ENCODE results near the gene TBC1D9. TPM values are rescaled to one million over a fixed set of nuclear protein-coding genes. Genes with fewer than 3 reads are reported as not detected.

TBC1D9 gene
- total RNA-seq, 1 experiment from 2014 or later = 9.5 TPM

GRCh38 chr4:140740906-140741670 lies 15.1 kb downstream of the TBC1D9 start:
- BruUV-seq (replicated peaks) = no TSS peak
- Histone ChIP-seq H3K9ac (ENCODE audit: low read length) (no peak overlapping the region), H3K9me3 (ENCODE audit: control insufficient read depth in 1 of 2, insufficient read depth in 1 of 2, low read depth in 1 of 2, low read length in 2 of 2) (no peaks in the 10 kb centered on the region), H4K20me1 (ENCODE audit: insufficient read depth) (no peaks in the 10 kb centered on the region), H3K27ac (ENCODE audit: low read depth, low read length) (no peak overlapping the region), H3K4me1 (ENCODE audit: control insufficient read depth in 1 of 2, insufficient read depth in 2 of 2, low read length in 2 of 2) (peaks cover 4 to 9% of the 10 kb centered on the region in 2 experiments; a peak in 3 of 4 replicates), H3K4me3 (replicated peaks in 1 of 2; ENCODE audit: low read depth in 1 of 2, low read length in 2 of 2) (no peak overlapping the region), H3K79me2 (ENCODE audit: insufficient read depth, low read length) (no peaks in the 10 kb centered on the region), H2AFZ (ENCODE audit: low read depth, low read length, poor library complexity, severe bottlenecking) (no peak overlapping the region), H3K27me3 (ENCODE audit: insufficient read depth, low read length) (no peaks in the 10 kb centered on the region), H3K9me2 (ENCODE audit: insufficient read depth) (no peaks in the 10 kb centered on the region), H3K36me3 (ENCODE audit: control insufficient read depth in 1 of 2, insufficient read depth in 2 of 2, low read length in 2 of 2) (no peaks in the 10 kb centered on the region), H3K4me2 (ENCODE audit: low read length) (no peak overlapping the region)
- intact Hi-C loops (cut with micrococcal nuclease) = no loop called here
- RAD21 ChIA-PET (ENCODE audit: low non-redundant PET in 1 of 2, low total read pairs in 2 of 2, uncharacterized antibody in 2 of 2, unreplicated experiment in 2 of 2) = no interaction called here
- no peak for DNase-seq (ENCODE audit: low read depth, low spot score)
- CTCF ChIA-PET = no interaction called here
- POLR2A ChIA-PET = no interaction called here
- ATAC-seq = no peak
- no peak for TF ChIP-seq CTCF (IDR thresholded peaks at IDR 0.05 in 2 of 3, conservative IDR thresholded peaks at IDR 0.05 in 1 of 3; ENCODE audit: borderline replicate concordance in 1 of 3, insufficient read depth in 1 of 3, low read depth in 2 of 3, low read length in 2 of 3)
- no peak for TF ChIP-seq CBX3 (IDR thresholded peaks at IDR 0.05; ENCODE audit: low read depth)
- no peak for TF ChIP-seq EZH2phosphoT487 (IDR thresholded peaks at IDR 0.05; ENCODE audit: borderline replicate concordance)
- no peak for TF ChIP-seq POLR2AphosphoS5 (IDR thresholded peaks at IDR 0.05; ENCODE audit: low read depth, low read length)
- TF ChIP-seq POLR2A (IDR thresholded peaks at IDR 0.05; ENCODE audit: borderline replicate concordance, extremely low read depth, insufficient read depth, insufficient read length) = no peak
- TF ChIP-seq SP1 (IDR thresholded peaks at IDR 0.05; ENCODE audit: low read depth) = no peak
- TF ChIP-seq CEBPB (IDR thresholded peaks at IDR 0.05; ENCODE audit: low read depth) = no peak
- no peak for TF ChIP-seq ZBTB33 (IDR thresholded peaks at IDR 0.05; ENCODE audit: extremely low read depth, insufficient replicate concordance, low read length)
- no peak for TF ChIP-seq SRF (IDR thresholded peaks at IDR 0.05; ENCODE audit: low read depth)
- TF ChIP-seq ZFX (IDR thresholded peaks at IDR 0.05) = no peak
- no peak for TF ChIP-seq ZNF274 (IDR thresholded peaks at IDR 0.05; ENCODE audit: low read depth, low read length)
- TF ChIP-seq JUND (IDR thresholded peaks at IDR 0.05) = no peak
